Panc1 (cell line): Measurements from ENCODE around the gene NDUFAF8. TPM values are rescaled to one million over a fixed set of nuclear protein-coding genes. Genes with fewer than 3 reads are reported as not detected.

Source experiments
- ATAC-seq: fragments of 200-7000 bp; cut with Tn5 transposase; 2 replicates; pipeline ENCODE4 v1.9.1; 2020; ENCODE audit warnings: mild to moderate bottlenecking, moderate library complexity
- BruUV-seq: library from RNA; stranded (reverse); fragments of 400-500 nt; replicated peaks from 2 replicates; lab custom pipeline; 2021; lab: Mats Ljungman, UMichigan
- CTCF ChIA-PET: fragments of 300-600 bp; sonication (Branson Sonifier 250); formaldehyde crosslinking; loops from one replicate; lab custom pipeline; 2022; ENCODE audit warnings: antibody characterized with exemption; lab: Charles Lee
- POLR2A ChIA-PET: fragments of 300-600 bp; sonication (Branson Sonifier 250); formaldehyde crosslinking; loops from one replicate; lab custom pipeline; 2022; ENCODE audit warnings: antibody characterized with exemption; lab: Charles Lee
- DNase-seq: peaks from one replicate; pipeline ENCODE4 v3.0.0-alpha.2; 2010; ENCODE audit warnings: low read depth, low spot score
- H3K27ac ChIP-seq: 2 replicates; pipeline ENCODE4 v1.5.1; 2011; ENCODE audit warnings: mild to moderate bottlenecking, low read length, inconsistent platforms
- H3K27me3 ChIP-seq: fragments of 200-500 bp; sonication (Bioruptor generic); 2 replicates; pipeline ENCODE4 v1.6.0; 2014; ENCODE audit warnings: low read length, inconsistent platforms; ENCODE audit not compliant: control insufficient read depth, insufficient read depth
- H3K36me3 ChIP-seq: fragments of 200-500 bp; sonication (Bioruptor generic); 2 replicates; pipeline ENCODE4 v1.5.1; 2014; ENCODE audit warnings: inconsistent platforms, mild to moderate bottlenecking, low read length, moderate library complexity; ENCODE audit not compliant: control insufficient read depth, insufficient read depth
- H3K4me1 ChIP-seq: 2 replicates; pipeline ENCODE4 v1.5.1; 2011; ENCODE audit warnings: inconsistent platforms, mild to moderate bottlenecking, low read length, moderate library complexity; ENCODE audit not compliant: control insufficient read depth, insufficient read depth
- H3K4me3 ChIP-seq, 2 experiments: 2 replicates each; pipeline ENCODE4 v1.5.1; 2011 to 2012; ENCODE audit warnings: low read depth in 2 of 2, low read length in 2 of 2, mild to moderate bottlenecking in 2 of 2, inconsistent platforms in 1 of 2, moderate library complexity in 1 of 2
- H3K9me3 ChIP-seq: fragments of 200-500 bp; sonication (Bioruptor generic); 2 replicates; pipeline ENCODE4 v1.5.1; 2014; ENCODE audit warnings: low read depth, mild to moderate bottlenecking, inconsistent platforms, low read length, moderate library complexity; ENCODE audit not compliant: control insufficient read depth, insufficient read depth
- POLR2AphosphoS5 ChIP-seq: IDR thresholded peaks from 2 replicates; pipeline ENCODE4 v1.6.1; 2012; ENCODE audit warnings: mild to moderate bottlenecking, low read depth, low read length, moderate library complexity
- SIN3A ChIP-seq: IDR thresholded peaks from 2 replicates; pipeline ENCODE4 v1.6.1; 2012; ENCODE audit warnings: low read depth, mild to moderate bottlenecking, low read length, moderate library complexity, borderline replicate concordance; ENCODE audit not compliant: insufficient read depth
- TCF7L2 ChIP-seq: IDR thresholded peaks from 2 replicates; pipeline ENCODE4 v1.6.1; 2011; ENCODE audit warnings: mild to moderate bottlenecking, low read depth, low read length, inconsistent platforms
- in situ Hi-C: cut with HindIII; loops from 2 replicates; pipeline ENCODE4 v1.10.0; 2016; ENCODE audit warnings: low sequenced_read_pairs, low pct_unique_long_range_greater_than_20kb
- intact Hi-C: fragments of 100-400 bp; cut with micrococcal nuclease; formaldehyde crosslinking; loops from one replicate; pipeline ENCODE4 v1.10.0; 2022; ENCODE audit not compliant: unreplicated experiment
- total RNA-seq: library from RNA; stranded (reverse); gene quantifications from one replicate; pipeline ENCODE4 v1.2.1, GENCODE V29; 2021; ENCODE audit not compliant: unreplicated experiment
- TF ChIP-seq, protein P1 (sequence below): fragments of 450-650 bp; IDR thresholded peaks from 2 replicates; pipeline ENCODE4 v1.5.1; 2017; ENCODE audit warnings: mild to moderate bottlenecking
- TF ChIP-seq, protein P2 (sequence below), 2 experiments: IDR thresholded peaks; 2 replicates each; pipeline ENCODE4 v1.6.1; 2011 to 2012; ENCODE audit warnings: low read depth in 2 of 2, control low read depth in 1 of 2, low read length in 1 of 2, mild to moderate bottlenecking in 1 of 2, moderate library complexity in 1 of 2; ENCODE audit not compliant: insufficient read depth in 1 of 2

Gene NDUFAF8
- total RNA-seq, 1 experiment from 2014 or later, result 75.8 TPM

DNA sequence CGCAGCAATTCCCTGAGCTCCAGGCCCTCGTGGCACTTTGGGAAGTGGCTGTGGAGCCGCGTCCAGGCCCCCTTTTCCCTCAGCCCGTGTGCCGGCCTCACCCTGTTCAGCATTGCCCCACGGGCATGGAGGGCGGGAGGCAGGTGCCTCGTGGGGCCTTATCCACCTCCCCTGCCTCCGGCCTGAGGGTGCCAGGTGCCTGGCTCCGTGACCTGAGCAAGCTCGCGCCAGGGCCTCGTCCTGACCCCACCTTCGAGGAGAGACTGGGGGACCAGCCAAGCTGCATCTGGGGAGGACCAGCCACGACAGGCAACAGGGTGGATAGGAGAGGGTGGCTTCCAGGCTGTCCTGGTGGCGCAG, 46.1 kb upstream of the NDUFAF8 start:
- H3K27me3 ChIP-seq, result no peaks in the 10 kb centered on the region
- H3K36me3 ChIP-seq, result no peaks in the 10 kb centered on the region
- no peaks in the 10 kb centered on the region for H3K9me3 ChIP-seq
- intact Hi-C loops, result no loop called here
- H3K4me3 ChIP-seq, result no peak overlapping the region
- no TSS peak for BruUV-seq
- ChIA-PET POLR2A (no interaction called here), CTCF (no interaction called here)
- no peak overlapping the region for H3K27ac ChIP-seq
- ATAC-seq (no peak), DNase-seq (no peak)
- in situ Hi-C loops, result no loop called here
- TF ChIP-seq, protein P1, sequence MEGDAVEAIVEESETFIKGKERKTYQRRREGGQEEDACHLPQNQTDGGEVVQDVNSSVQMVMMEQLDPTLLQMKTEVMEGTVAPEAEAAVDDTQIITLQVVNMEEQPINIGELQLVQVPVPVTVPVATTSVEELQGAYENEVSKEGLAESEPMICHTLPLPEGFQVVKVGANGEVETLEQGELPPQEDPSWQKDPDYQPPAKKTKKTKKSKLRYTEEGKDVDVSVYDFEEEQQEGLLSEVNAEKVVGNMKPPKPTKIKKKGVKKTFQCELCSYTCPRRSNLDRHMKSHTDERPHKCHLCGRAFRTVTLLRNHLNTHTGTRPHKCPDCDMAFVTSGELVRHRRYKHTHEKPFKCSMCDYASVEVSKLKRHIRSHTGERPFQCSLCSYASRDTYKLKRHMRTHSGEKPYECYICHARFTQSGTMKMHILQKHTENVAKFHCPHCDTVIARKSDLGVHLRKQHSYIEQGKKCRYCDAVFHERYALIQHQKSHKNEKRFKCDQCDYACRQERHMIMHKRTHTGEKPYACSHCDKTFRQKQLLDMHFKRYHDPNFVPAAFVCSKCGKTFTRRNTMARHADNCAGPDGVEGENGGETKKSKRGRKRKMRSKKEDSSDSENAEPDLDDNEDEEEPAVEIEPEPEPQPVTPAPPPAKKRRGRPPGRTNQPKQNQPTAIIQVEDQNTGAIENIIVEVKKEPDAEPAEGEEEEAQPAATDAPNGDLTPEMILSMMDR, result no peak
- TF ChIP-seq TCF7L2 (no peak), SIN3A (no peak), POLR2AphosphoS5 (no peak)
- TF ChIP-seq, protein P2, sequence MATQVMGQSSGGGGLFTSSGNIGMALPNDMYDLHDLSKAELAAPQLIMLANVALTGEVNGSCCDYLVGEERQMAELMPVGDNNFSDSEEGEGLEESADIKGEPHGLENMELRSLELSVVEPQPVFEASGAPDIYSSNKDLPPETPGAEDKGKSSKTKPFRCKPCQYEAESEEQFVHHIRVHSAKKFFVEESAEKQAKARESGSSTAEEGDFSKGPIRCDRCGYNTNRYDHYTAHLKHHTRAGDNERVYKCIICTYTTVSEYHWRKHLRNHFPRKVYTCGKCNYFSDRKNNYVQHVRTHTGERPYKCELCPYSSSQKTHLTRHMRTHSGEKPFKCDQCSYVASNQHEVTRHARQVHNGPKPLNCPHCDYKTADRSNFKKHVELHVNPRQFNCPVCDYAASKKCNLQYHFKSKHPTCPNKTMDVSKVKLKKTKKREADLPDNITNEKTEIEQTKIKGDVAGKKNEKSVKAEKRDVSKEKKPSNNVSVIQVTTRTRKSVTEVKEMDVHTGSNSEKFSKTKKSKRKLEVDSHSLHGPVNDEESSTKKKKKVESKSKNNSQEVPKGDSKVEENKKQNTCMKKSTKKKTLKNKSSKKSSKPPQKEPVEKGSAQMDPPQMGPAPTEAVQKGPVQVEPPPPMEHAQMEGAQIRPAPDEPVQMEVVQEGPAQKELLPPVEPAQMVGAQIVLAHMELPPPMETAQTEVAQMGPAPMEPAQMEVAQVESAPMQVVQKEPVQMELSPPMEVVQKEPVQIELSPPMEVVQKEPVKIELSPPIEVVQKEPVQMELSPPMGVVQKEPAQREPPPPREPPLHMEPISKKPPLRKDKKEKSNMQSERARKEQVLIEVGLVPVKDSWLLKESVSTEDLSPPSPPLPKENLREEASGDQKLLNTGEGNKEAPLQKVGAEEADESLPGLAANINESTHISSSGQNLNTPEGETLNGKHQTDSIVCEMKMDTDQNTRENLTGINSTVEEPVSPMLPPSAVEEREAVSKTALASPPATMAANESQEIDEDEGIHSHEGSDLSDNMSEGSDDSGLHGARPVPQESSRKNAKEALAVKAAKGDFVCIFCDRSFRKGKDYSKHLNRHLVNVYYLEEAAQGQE (IDR thresholded peaks at IDR 0.05; ENCODE audit: insufficient read depth in 1 of 2, low read depth in 2 of 2, low read length in 1 of 2), result no peak
- no peaks in the 10 kb centered on the region for H3K4me1 ChIP-seq

DNA sequence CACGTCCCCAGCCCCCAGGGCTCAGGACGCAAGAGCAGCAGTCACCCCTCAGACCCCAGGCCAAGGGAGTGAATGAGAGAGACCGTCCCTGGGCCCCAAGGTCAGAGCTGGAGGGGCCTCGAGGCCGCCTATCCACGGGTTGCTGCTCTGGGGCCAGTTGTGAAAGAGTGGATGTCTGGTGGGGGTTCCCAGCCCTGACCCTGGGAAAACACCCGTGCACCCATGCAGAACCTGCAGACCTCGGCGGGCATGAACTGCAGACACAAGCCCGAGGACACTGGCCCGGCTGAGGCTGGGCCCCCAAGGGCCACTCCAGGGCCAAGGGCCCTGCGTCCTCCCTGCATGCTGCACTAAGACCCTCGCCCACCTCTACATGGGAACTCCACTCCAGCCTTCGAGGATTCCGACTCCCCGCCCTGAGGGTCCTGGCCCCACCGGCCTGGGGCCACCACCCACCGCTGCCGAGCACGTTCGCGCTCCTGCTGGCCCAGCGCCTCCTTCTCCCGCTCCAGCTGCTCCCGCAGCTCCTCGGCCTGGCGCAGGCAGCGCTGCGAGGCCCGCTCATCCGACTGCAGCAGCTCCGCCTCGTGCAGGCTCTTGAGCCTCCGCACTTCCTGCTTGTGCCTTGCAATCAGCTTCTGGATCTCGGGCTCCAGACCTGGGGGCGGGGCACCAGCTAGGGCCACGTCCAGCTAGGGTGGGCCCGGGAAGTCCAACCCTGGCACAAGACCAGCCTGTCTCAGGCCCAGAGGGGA, 45.5 kb upstream of the NDUFAF8 start:
- DNase-seq, result no peak
- POLR2A ChIA-PET, result no interaction called here
- BruUV-seq, result no TSS peak
- H3K36me3 ChIP-seq, result no peaks in the 10 kb centered on the region
- CTCF ChIA-PET, result no interaction called here
- no peak for TF ChIP-seq POLR2AphosphoS5
- TF ChIP-seq, protein P2 (IDR thresholded peaks at IDR 0.05; ENCODE audit: insufficient read depth in 1 of 2, low read depth in 2 of 2, low read length in 1 of 2), result no peak
- no peak for TF ChIP-seq TCF7L2
- TF ChIP-seq SIN3A, result no peak
- TF ChIP-seq, protein P1, result no peak
- H3K4me3 ChIP-seq, result no peak overlapping the region
- no peaks in the 10 kb centered on the region for H3K4me1 ChIP-seq
- H3K9me3 ChIP-seq, result no peaks in the 10 kb centered on the region
- intact Hi-C loops, result no loop called here
- in situ Hi-C loops, result no loop called here
- no peaks in the 10 kb centered on the region for H3K27me3 ChIP-seq
- ATAC-seq, result no peak
- no peak overlapping the region for H3K27ac ChIP-seq
